ENCODE measurements around the gene URAD. TPM values are rescaled to one million over a fixed set of nuclear protein-coding genes. Genes with fewer than 3 reads are reported as not detected.

The URAD gene
- total and polyA plus RNA-seq, 5 donors, result not detected

- WGBS, result 46% methylated on average over 7 of the region's 7 CpGs
- Histone ChIP-seq H3K27me3 (ENCODE audit: control insufficient read depth, insufficient read depth) (no peaks in the 10 kb centered on the region), H3K27ac (ENCODE audit: low read length) (no peak overlapping the region), H3K9me3 (ENCODE audit: control insufficient read depth, low read length) (no peaks in the 10 kb centered on the region), H3K4me3 (ENCODE audit: low read length) (no peak overlapping the region), H3K4me1 (ENCODE audit: control insufficient read depth, insufficient read depth, low read length) (no peaks in the 10 kb centered on the region)
- intact Hi-C loops (cut with DNase I), result no loop called here
- ATAC-seq (peak; percentile 71 to 73), DNase-seq (peak in 2 of 3 donors; percentile 31 to 77)
Observed at GRCh38 chr13:27997904-27998522, 9.5 kb upstream of the URAD start.

- no peak for ATAC-seq
- H3K4me1 ChIP-seq (ENCODE audit: control insufficient read depth, insufficient read depth, low read length), result no peaks in the 10 kb centered on the region
- H3K27ac ChIP-seq (ENCODE audit: low read length), result no peak overlapping the region
- H3K27me3 ChIP-seq (ENCODE audit: control insufficient read depth, insufficient read depth), result no peaks in the 10 kb centered on the region
- intact Hi-C loops (cut with DNase I), result no loop called here
- DNase-seq, result no peak
- no peak overlapping the region for H3K4me3 ChIP-seq (ENCODE audit: low read length)
- H3K9me3 ChIP-seq (ENCODE audit: control insufficient read depth, low read length), result no peaks in the 10 kb centered on the region
- 65% methylated on average over 6 of the region's 6 CpGs for WGBS
Observed at GRCh38 chr13:27991881-27992280, 3.4 kb upstream of the URAD start.

GRCh38 chr13:27985600-27985999, 2.9 kb downstream of the URAD start:
- no peak for ATAC-seq
- Histone ChIP-seq H3K4me1 (ENCODE audit: control insufficient read depth, insufficient read depth, low read length) (no peaks in the 10 kb centered on the region), H3K4me3 (ENCODE audit: low read length) (no peak overlapping the region), H3K27me3 (ENCODE audit: control insufficient read depth, insufficient read depth) (peaks cover 2% of the 10 kb centered on the region), H3K27ac (ENCODE audit: low read length) (no peak overlapping the region), H3K9me3 (ENCODE audit: control insufficient read depth, low read length) (no peaks in the 10 kb centered on the region)
- 88% methylated on average over 1 of the region's 1 CpG for WGBS
- no peak for DNase-seq
- intact Hi-C loops (cut with DNase I), result loop anchor here (2.0 to 10.0 kb wide), 5 partner anchors 151 to 623 kb away; no protein-coding TSS in a partner anchor

- DNase-seq (no peak), ATAC-seq (no peak)
- WGBS, result 47% methylated on average over 2 of the region's 2 CpGs
- intact Hi-C loops (cut with DNase I), result loop anchor here (5.0 to 10.0 kb wide), 5 partner anchors 148 to 620 kb away; no protein-coding TSS in a partner anchor
- H3K9me3 ChIP-seq (ENCODE audit: control insufficient read depth, low read length), result no peaks in the 10 kb centered on the region
- no peaks in the 10 kb centered on the region for H3K4me1 ChIP-seq (ENCODE audit: control insufficient read depth, insufficient read depth, low read length)
- H3K4me3 ChIP-seq (ENCODE audit: low read length), result no peak overlapping the region
- no peak overlapping the region for H3K27ac ChIP-seq (ENCODE audit: low read length)
- peaks cover 8% of the 10 kb centered on the region for H3K27me3 ChIP-seq (ENCODE audit: control insufficient read depth, insufficient read depth)
Observed at GRCh38 chr13:27982361-27982760, 6.1 kb downstream of the URAD start.

GRCh38 chr13:27981006-27981708, 7.3 kb downstream of the URAD start:
- no peak overlapping the region for H3K27ac ChIP-seq (ENCODE audit: low read length)
- H3K4me1 ChIP-seq (ENCODE audit: control insufficient read depth, insufficient read depth, low read length), result no peaks in the 10 kb centered on the region
- H3K9me3 ChIP-seq (ENCODE audit: control insufficient read depth, low read length), result no peaks in the 10 kb centered on the region
- ATAC-seq (no peak), DNase-seq (no peak)
- peaks cover 12% of the 10 kb centered on the region for H3K27me3 ChIP-seq (ENCODE audit: control insufficient read depth, insufficient read depth)
- H3K4me3 ChIP-seq (ENCODE audit: low read length), result no peak overlapping the region
- intact Hi-C loops (cut with DNase I), result loop anchor here (5.0 to 10.0 kb wide), 5 partner anchors 146 to 619 kb away; no protein-coding TSS in a partner anchor
- 16% methylated on average over 11 of the region's 11 CpGs for WGBS

- WGBS, result 3% methylated on average over 54 of the region's 54 CpGs
- Histone ChIP-seq H3K9me3 (ENCODE audit: control insufficient read depth, low read length) (no peaks in the 10 kb centered on the region), H3K27ac (ENCODE audit: low read length) (no peak overlapping the region), H3K4me1 (ENCODE audit: control insufficient read depth, insufficient read depth, low read length) (no peaks in the 10 kb centered on the region), H3K4me3 (ENCODE audit: low read length) (no peak overlapping the region), H3K27me3 (ENCODE audit: control insufficient read depth, insufficient read depth) (peaks cover 12% of the 10 kb centered on the region)
- intact Hi-C loops (cut with DNase I), result loop anchor here (5.0 to 10.0 kb wide), 5 partner anchors 146 to 618 kb away; no protein-coding TSS in a partner anchor
- ATAC-seq (peak in 1 of 2 donors; percentile 12), DNase-seq (no peak)
Observed at GRCh38 chr13:27980280-27980998, 8.1 kb downstream of the URAD start.

- no peak overlapping the region for H3K4me3 ChIP-seq (ENCODE audit: low read length)
- WGBS, result 5% methylated on average over 15 of the region's 15 CpGs
- H3K27me3 ChIP-seq (ENCODE audit: control insufficient read depth, insufficient read depth), result peaks cover 12% of the 10 kb centered on the region
- H3K27ac ChIP-seq (ENCODE audit: low read length), result no peak overlapping the region
- ATAC-seq (no peak), DNase-seq (no peak)
- no peaks in the 10 kb centered on the region for H3K9me3 ChIP-seq (ENCODE audit: control insufficient read depth, low read length)
- intact Hi-C loops (cut with DNase I), result loop anchor here (5.0 to 10.0 kb wide), 5 partner anchors 145 to 618 kb away; no protein-coding TSS in a partner anchor
- H3K4me1 ChIP-seq (ENCODE audit: control insufficient read depth, insufficient read depth, low read length), result no peaks in the 10 kb centered on the region
Observed at GRCh38 chr13:27979765-27980279, 8.7 kb downstream of the URAD start.

- no peak for DNase-seq
- H3K27me3 ChIP-seq (ENCODE audit: control insufficient read depth, insufficient read depth), result peaks cover 12% of the 10 kb centered on the region
Observed at GRCh38 chr13:27979001-27979643, 9.4 kb downstream of the URAD start.

GRCh38 chr13:27978301-27978968, 10.1 kb downstream of the URAD start:
- intact Hi-C loops (cut with DNase I), result no loop called here
- DNase-seq, result no peak
- Histone ChIP-seq H3K9me3 (ENCODE audit: control insufficient read depth, low read length) (no peaks in the 10 kb centered on the region), H3K27me3 (ENCODE audit: control insufficient read depth, insufficient read depth) (peaks cover 10% of the 10 kb centered on the region), H3K4me1 (ENCODE audit: control insufficient read depth, insufficient read depth, low read length) (no peaks in the 10 kb centered on the region), H3K4me3 (ENCODE audit: low read length) (no peak overlapping the region), H3K27ac (ENCODE audit: low read length) (no peak overlapping the region)
- WGBS, result 1% methylated on average over 65 of the region's 65 CpGs
- no peak for ATAC-seq

More at GRCh38 chr13:27979001-27979643, 9.4 kb downstream of the URAD start:
- no peak overlapping the region for H3K27ac ChIP-seq (ENCODE audit: low read length)
- intact Hi-C loops (cut with DNase I), result no loop called here
- 6% methylated on average over 15 of the region's 15 CpGs for WGBS
- no peak overlapping the region for H3K4me3 ChIP-seq (ENCODE audit: low read length)
- ATAC-seq, result no peak
- H3K9me3 ChIP-seq (ENCODE audit: control insufficient read depth, low read length), result no peaks in the 10 kb centered on the region
- H3K4me1 ChIP-seq (ENCODE audit: control insufficient read depth, insufficient read depth, low read length), result no peaks in the 10 kb centered on the region
